ENCODE data around the gene FNDC1. TPM values are rescaled to one million over a fixed set of nuclear protein-coding genes. Genes with fewer than 3 reads are reported as not detected.

Gene FNDC1
- total RNA-seq, 4 donors from 2014 or later: 0.30 to 1.3 TPM; not detected in 2

- 52 to 57% methylated on average over 5 of the region's 5 CpGs for WGBS, 2 donors
- TF ChIP-seq POLR2A (IDR thresholded peaks at IDR 0.05) (no peak), CTCF (IDR thresholded peaks at IDR 0.05) (no peak)
- no peak overlapping the region for H3K4me3 ChIP-seq (ENCODE audit: low read depth, poor library complexity, severe bottlenecking)
- intact Hi-C loops (cut with DNase I; ENCODE audit: low total_unique reads): no loop called here
- no peak for DNase-seq (ENCODE audit: low spot score in 2 of 2)
These were observed 50.9 kb downstream of the FNDC1 start for GRCh38 chr6:159220093-159220492.

GRCh38 chr6:159221486-159222170, 52.4 kb downstream of the FNDC1 start:
- intact Hi-C loops (cut with DNase I; ENCODE audit: low total_unique reads): no loop called here
- TF ChIP-seq POLR2A (IDR thresholded peaks at IDR 0.05) (no peak), CTCF (IDR thresholded peaks at IDR 0.05) (no peak)
- no peak overlapping the region for H3K4me3 ChIP-seq (ENCODE audit: low read depth, poor library complexity, severe bottlenecking)
- DNase-seq (ENCODE audit: low spot score in 2 of 2): no peak
- 60 to 67% methylated on average over 12 of the region's 12 CpGs for WGBS, 2 donors

GRCh38 chr6:159224452-159224851, 55.3 kb downstream of the FNDC1 start:
- DNase-seq (ENCODE audit: low spot score in 2 of 2): no peak
- TF ChIP-seq CTCF (IDR thresholded peaks at IDR 0.05): no peak
- no peak for TF ChIP-seq POLR2A (IDR thresholded peaks at IDR 0.05)
- H3K4me3 ChIP-seq (ENCODE audit: low read depth, poor library complexity, severe bottlenecking): no peak overlapping the region
- WGBS, 2 donors: 68 to 73% methylated on average over 2 of the region's 2 CpGs
- intact Hi-C loops (cut with DNase I; ENCODE audit: low total_unique reads): no loop called here

GRCh38 chr6:159229651-159230051, 60.5 kb downstream of the FNDC1 start:
- DNase-seq (ENCODE audit: low spot score in 2 of 2): no peak

GRCh38 chr6:159232106-159232645, 63.0 kb downstream of the FNDC1 start:
- intact Hi-C loops (cut with DNase I; ENCODE audit: low total_unique reads): no loop called here
- no peak overlapping the region for H3K4me3 ChIP-seq (ENCODE audit: low read depth, poor library complexity, severe bottlenecking)
- 94 to 96% methylated on average over 38 of the region's 38 CpGs for WGBS, 2 donors
- DNase-seq (ENCODE audit: low spot score in 2 of 2): no peak
- TF ChIP-seq POLR2A (IDR thresholded peaks at IDR 0.05): no peak
- no peak for TF ChIP-seq CTCF (IDR thresholded peaks at IDR 0.05)

More at GRCh38 chr6:159229651-159230051, 60.5 kb downstream of the FNDC1 start:
- intact Hi-C loops (cut with DNase I; ENCODE audit: low total_unique reads): no loop called here
- H3K4me3 ChIP-seq (ENCODE audit: low read depth, poor library complexity, severe bottlenecking): no peak overlapping the region
- WGBS, 2 donors: 65 to 69% methylated on average over 8 of the region's 8 CpGs
- TF ChIP-seq POLR2A (IDR thresholded peaks at IDR 0.05): no peak
- TF ChIP-seq CTCF (IDR thresholded peaks at IDR 0.05): no peak

All from lower leg skin (tissue), 4 donors.